ENCODE results near the gene INHBB.
"Not testable (repeated sequence)": the region's sequence is repeated elsewhere in the genome, so short reads cannot be mapped to it uniquely, and the experiment has no call there.

DNA sequence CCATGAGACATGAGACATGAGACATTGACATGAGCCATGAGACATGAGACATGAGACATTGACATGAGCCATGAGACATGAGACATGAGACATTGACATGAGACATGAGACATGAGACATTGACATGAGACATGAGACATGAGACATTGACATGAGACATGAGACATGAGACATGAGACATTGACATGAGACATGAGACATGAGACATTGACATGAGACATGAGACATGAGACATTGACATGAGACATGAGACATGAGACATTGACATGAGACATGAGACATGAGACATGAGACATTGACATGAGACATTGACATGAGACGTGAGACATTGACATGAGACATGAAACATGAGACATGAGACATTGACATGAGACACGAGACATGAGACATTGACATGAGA lies 45.4 kb downstream of the INHBB start:
- TF ChIP-seq JUN (IDR thresholded peaks at IDR 0.05; ENCODE audit: borderline replicate concordance, low read depth, low read length); JUN (CRISPR knock-in tag; IDR thresholded peaks at IDR 0.05; ENCODE audit: borderline replicate concordance); ZNF232 (CRISPR knock-in tag; IDR thresholded peaks at IDR 0.05); SAFB2 (IDR thresholded peaks at IDR 0.05; ENCODE audit: borderline replicate concordance, low read depth, low read length, severe bottlenecking); JUNB (CRISPR knock-in tag; conservative IDR thresholded peaks at IDR 0.05); ZBTB2 (IDR thresholded peaks at IDR 0.05); TBP (optimal IDR thresholded peaks at IDR 0.05; ENCODE audit: low read depth, low read length): not testable (repeated sequence)

All from K562 (cell line).